Measurements from ENCODE around the gene SPOCK2.

Gene SPOCK2

GRCh38 chr10:72026278-72027111, 61.9 kb downstream of the SPOCK2 start:
- DNase-seq = no peak

- DNase-seq = no peak
Observed at GRCh38 chr10:72025832-72026231, 62.5 kb downstream of the SPOCK2 start.

- no peak for DNase-seq
Observed at GRCh38 chr10:72025400-72025799, 63.0 kb downstream of the SPOCK2 start.

- DNase-seq = no peak
Observed at GRCh38 chr10:72024596-72024995, 63.8 kb downstream of the SPOCK2 start.

GRCh38 chr10:72022228-72022627, 66.1 kb downstream of the SPOCK2 start:
- DNase-seq = no peak

- DNase-seq = no peak
Observed at GRCh38 chr10:72020914-72021809, 67.2 kb downstream of the SPOCK2 start.

- DNase-seq = no peak
Observed at GRCh38 chr10:72019085-72019876, 69.1 kb downstream of the SPOCK2 start.

GRCh38 chr10:72016608-72017300, 71.6 kb downstream of the SPOCK2 start:
- no peak for DNase-seq

GRCh38 chr10:72015841-72016240, 72.5 kb downstream of the SPOCK2 start:
- no peak for DNase-seq

GRCh38 chr10:72014785-72015480, 73.4 kb downstream of the SPOCK2 start:
- no peak for DNase-seq

- DNase-seq = no peak
Observed at GRCh38 chr10:72014197-72014596, 74.2 kb downstream of the SPOCK2 start.

GRCh38 chr10:72013202-72013945, 75.0 kb downstream of the SPOCK2 start:
- no peak for DNase-seq

- no peak for DNase-seq
Observed at GRCh38 chr10:72012796-72013195, 75.6 kb downstream of the SPOCK2 start.

GRCh38 chr10:72011976-72012512, 76.3 kb downstream of the SPOCK2 start:
- no peak for DNase-seq

GRCh38 chr10:72011468-72011867, 76.9 kb downstream of the SPOCK2 start:
- no peak for DNase-seq

- DNase-seq = no peak
Observed at GRCh38 chr10:72011016-72011415, 77.3 kb downstream of the SPOCK2 start.

- no peak for DNase-seq
Observed at GRCh38 chr10:72010234-72010973, 77.9 kb downstream of the SPOCK2 start.

GRCh38 chr10:72009425-72010081, 78.8 kb downstream of the SPOCK2 start:
- DNase-seq = no peak

GRCh38 chr10:72009051-72009424, 79.3 kb downstream of the SPOCK2 start:
- no peak for DNase-seq
